Right lobe of liver (tissue), 4 donors: ENCODE results near the gene OPCML.

ENCODE experiments used
- POLR2A ChIP-seq: fragments of 450-650 bp; IDR thresholded peaks from one replicate; pipeline ENCODE4 v1.6.1; 2017; ENCODE audit warnings: antibody characterized with exemption, mild to moderate bottlenecking
- TF ChIP-seq, protein P1 (sequence below), 4 donors: fragments of 200-600 bp in 3 of 4; fragments of 450-650 bp in 1 of 4; IDR thresholded peaks; one replicate each; pipeline versions ENCODE4 v1.5.1 to v1.8.0; 2016 to 2022; ENCODE audit warnings: antibody characterized with exemption in 4 of 4, mild to moderate bottlenecking in 2 of 4
- donor health status: DM: no; HTN: no; CAD: no.
- donor health status: DM: no; HTN: no; CAD: no.
- donor health status: DM: no; HTN: yes; CAD: no.

DNA sequence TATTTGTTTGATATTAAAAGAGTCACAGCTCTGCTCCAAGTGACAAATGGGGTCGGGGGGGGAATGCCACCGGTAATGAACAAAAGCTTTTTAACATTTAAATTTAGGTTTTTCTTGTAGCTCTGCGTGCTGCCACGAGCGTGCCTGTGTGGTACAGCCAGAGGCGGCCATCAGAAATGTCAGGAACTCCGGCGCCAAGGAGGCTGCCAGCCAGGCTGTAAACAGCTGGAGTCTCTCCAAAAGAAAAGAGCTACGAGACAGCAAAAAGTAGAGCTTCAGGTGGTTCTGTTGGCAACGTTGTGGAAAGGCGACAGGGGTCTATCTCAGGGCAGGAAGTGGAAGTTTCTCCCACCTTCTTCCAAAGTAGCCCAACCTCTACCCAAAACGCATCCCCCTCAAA, 532.8 kb downstream of the OPCML start:
- TF ChIP-seq, protein P1, sequence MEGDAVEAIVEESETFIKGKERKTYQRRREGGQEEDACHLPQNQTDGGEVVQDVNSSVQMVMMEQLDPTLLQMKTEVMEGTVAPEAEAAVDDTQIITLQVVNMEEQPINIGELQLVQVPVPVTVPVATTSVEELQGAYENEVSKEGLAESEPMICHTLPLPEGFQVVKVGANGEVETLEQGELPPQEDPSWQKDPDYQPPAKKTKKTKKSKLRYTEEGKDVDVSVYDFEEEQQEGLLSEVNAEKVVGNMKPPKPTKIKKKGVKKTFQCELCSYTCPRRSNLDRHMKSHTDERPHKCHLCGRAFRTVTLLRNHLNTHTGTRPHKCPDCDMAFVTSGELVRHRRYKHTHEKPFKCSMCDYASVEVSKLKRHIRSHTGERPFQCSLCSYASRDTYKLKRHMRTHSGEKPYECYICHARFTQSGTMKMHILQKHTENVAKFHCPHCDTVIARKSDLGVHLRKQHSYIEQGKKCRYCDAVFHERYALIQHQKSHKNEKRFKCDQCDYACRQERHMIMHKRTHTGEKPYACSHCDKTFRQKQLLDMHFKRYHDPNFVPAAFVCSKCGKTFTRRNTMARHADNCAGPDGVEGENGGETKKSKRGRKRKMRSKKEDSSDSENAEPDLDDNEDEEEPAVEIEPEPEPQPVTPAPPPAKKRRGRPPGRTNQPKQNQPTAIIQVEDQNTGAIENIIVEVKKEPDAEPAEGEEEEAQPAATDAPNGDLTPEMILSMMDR (IDR thresholded peaks at IDR 0.05), result no peak
- TF ChIP-seq POLR2A, result no peak
